HAP-1 (cell line): ENCODE results near the gene MTHFD1L.

Experiments
- DNase-seq, 2 experiments: peaks; one replicate each; pipeline ENCODE4 v3.0.0-alpha.2; 2016 to 2020; ENCODE audit warnings: low spot score in 2 of 2
- H3K27me3 ChIP-seq: fragments of 250-450 bp; sonication (Bioruptor Pico); 2 replicates; pipeline ENCODE4 v1.5.1; 2020; ENCODE audit warnings: low read depth, mild to moderate bottlenecking, moderate library complexity
- H3K36me3 ChIP-seq: fragments of 250-450 bp; sonication (Bioruptor Pico); replicated peaks from 2 replicates; pipeline ENCODE4 v1.5.1; 2020; ENCODE audit warnings: mild to moderate bottlenecking
- H3K4me1 ChIP-seq: fragments of 250-450 bp; sonication (Bioruptor Pico); 2 replicates; pipeline ENCODE4 v1.5.1; 2020; ENCODE audit warnings: mild to moderate bottlenecking
- H3K4me3 ChIP-seq: fragments of 250-450 bp; sonication (Bioruptor Pico); 2 replicates; pipeline ENCODE4 v1.5.1; 2020; ENCODE audit warnings: mild to moderate bottlenecking, moderate library complexity
- H3K9me3 ChIP-seq: fragments of 250-450 bp; sonication (Bioruptor Pico); 2 replicates; pipeline ENCODE4 v1.5.1; 2020; ENCODE audit warnings: mild to moderate bottlenecking, moderate library complexity
- in situ Hi-C: fragments of 300-500 bp; cut with MboI; formaldehyde crosslinking; loops from 3 replicates; pipeline ENCODE4 v1.14.3; 2020; ENCODE audit warnings: low sequenced_read_pairs, inconsistent platforms, mixed read lengths

Gene MTHFD1L

DNA sequence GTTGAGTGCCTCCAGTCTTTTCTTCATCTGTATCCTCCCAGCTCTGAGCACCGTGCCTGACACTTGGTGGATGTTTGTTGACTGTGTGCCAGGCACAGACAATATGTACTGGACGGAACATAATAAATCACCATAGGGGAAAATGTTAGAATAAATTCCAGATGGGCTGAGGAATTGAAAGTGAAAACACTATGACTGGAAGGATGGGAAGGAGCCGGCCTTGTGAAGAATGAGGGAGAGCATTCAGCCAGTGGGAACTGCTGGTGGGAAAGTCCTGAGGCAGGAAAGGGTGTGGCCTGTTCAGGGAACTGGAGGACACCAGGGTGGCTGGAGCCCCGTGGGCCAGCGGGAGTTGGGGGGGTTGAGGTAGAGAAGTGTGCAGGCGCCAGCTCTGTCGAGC, 75.4 kb downstream of the MTHFD1L start:
- H3K36me3 ChIP-seq, result peaks cover 58% of the 10 kb centered on the region
- no peaks in the 10 kb centered on the region for H3K9me3 ChIP-seq
- in situ Hi-C loops, result no loop called here
- H3K27me3 ChIP-seq, result no peaks in the 10 kb centered on the region
- H3K4me3 ChIP-seq, result no peak overlapping the region
- DNase-seq, result no peak
- no peaks in the 10 kb centered on the region for H3K4me1 ChIP-seq

DNA sequence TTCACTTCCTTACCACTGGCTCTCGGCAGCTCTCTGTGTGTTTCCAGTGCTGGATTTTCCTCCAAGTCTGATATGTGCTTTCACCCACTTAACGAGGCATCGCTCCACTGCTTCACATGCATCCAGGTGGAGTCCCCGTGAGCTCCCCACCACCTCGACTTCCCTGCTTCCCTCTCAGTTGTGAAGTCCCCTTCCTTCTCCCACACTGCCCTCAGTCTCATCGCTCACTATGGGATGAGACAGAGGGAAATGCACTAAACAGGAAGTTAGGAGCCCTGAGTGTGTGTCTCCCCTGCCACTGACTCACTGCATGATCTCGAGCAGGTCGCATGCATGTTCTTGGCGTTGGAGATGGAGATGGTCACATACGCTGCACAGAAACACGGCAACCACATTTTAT, 84.0 kb downstream of the MTHFD1L start:
- no peaks in the 10 kb centered on the region for H3K27me3 ChIP-seq
- H3K36me3 ChIP-seq, result peaks cover 59% of the 10 kb centered on the region
- no peaks in the 10 kb centered on the region for H3K9me3 ChIP-seq
- in situ Hi-C loops, result no loop called here
- H3K4me1 ChIP-seq, result no peaks in the 10 kb centered on the region
- no peak overlapping the region for H3K4me3 ChIP-seq
- no peak for DNase-seq

DNA sequence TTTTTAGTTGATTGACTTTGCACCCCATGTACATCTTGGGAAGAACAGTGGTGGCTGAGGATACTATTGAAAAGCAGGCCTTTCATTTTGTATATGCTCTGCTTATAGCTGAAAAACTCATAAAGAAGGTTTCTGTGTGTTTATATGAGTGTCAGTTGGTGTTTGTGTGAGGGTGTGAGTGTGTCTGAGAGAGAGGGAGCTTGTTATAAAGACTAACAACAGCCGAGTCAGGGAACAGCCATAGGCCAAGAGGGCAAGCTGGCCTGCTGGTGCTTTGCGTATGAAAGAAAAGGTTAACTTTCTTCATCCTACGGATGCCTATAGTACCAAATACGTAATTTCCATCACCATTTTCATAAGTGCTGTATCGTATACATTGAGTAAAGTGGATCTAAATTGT, 88.3 kb downstream of the MTHFD1L start:
- Histone ChIP-seq H3K4me1 (no peaks in the 10 kb centered on the region), H3K4me3 (no peak overlapping the region), H3K36me3 (peaks cover 49% of the 10 kb centered on the region), H3K27me3 (no peaks in the 10 kb centered on the region), H3K9me3 (no peaks in the 10 kb centered on the region)
- in situ Hi-C loops, result no loop called here
- no peak for DNase-seq

DNA sequence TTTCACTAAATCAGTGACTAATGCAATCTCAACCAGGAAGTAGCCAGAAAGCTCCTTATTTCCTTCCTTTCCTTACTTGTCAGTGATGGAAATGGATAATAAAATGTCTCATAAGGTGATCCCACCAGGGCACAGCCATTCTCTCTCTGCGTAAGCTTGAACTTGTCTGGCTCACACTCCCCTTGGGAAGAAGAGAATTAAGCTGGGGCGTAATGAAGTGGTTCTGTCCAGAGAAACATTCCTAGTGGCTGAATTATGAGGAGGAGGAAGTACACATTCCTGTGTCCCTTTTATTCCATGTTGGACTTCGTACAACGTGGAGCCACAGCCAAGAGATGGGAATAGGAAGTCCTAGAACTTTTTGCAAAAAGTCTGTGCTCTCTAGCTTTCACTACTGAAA, 93.7 kb downstream of the MTHFD1L start:
- DNase-seq, result no peak

DNA sequence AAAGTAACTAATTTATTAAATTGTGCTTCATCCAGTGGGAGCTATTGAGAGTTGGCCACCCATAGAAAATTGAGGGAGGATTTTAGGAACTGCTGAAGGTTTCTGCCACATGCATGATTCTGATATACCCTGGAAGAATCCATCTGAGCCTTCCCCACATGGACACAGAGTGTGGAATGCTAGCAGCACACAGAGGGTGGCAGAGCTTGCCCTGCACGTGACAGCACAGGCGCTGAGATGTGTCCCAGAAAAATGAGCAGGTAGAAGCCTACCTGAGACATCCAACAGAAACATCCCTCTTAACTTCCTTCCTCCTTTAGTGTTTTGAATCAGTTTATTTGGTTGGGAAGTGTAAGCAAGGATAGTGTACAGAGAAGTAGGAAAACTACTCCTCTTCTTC, 96.9 kb downstream of the MTHFD1L start:
- DNase-seq, result no peak
- H3K4me1 ChIP-seq, result no peaks in the 10 kb centered on the region
- peaks cover 38% of the 10 kb centered on the region for H3K36me3 ChIP-seq
- no peaks in the 10 kb centered on the region for H3K9me3 ChIP-seq
- no peak overlapping the region for H3K4me3 ChIP-seq
- H3K27me3 ChIP-seq, result no peaks in the 10 kb centered on the region
- in situ Hi-C loops, result no loop called here

More for the DNA sequence above, 93.7 kb downstream of the MTHFD1L start:
- Histone ChIP-seq H3K27me3 (no peaks in the 10 kb centered on the region), H3K4me1 (no peaks in the 10 kb centered on the region), H3K36me3 (peaks cover 30% of the 10 kb centered on the region), H3K4me3 (no peak overlapping the region), H3K9me3 (no peaks in the 10 kb centered on the region)
- in situ Hi-C loops, result no loop called here

DNA sequence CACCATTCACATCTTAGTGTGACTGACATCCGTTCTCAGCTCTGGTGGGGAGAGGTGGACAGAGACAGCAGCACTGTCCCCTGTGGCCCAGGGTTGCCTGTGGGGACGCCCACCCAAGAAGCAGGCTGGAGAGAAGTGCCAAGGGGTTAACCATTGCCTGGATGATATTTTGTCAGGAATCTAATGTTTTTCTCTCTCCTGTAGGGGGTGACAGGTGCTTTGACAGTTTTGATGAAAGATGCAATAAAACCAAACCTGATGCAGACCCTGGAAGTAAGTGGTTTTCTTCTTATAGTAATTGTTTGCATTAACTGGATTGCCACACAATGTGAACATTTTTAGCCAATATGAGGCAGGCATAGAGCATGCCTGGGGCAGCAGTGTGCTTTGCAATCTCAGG, 99.3 kb downstream of the MTHFD1L start:
- H3K4me1 ChIP-seq, result no peaks in the 10 kb centered on the region
- in situ Hi-C loops, result no loop called here
- no peak overlapping the region for H3K4me3 ChIP-seq
- H3K9me3 ChIP-seq, result no peaks in the 10 kb centered on the region
- no peaks in the 10 kb centered on the region for H3K27me3 ChIP-seq
- peaks cover 44% of the 10 kb centered on the region for H3K36me3 ChIP-seq
- DNase-seq, result no peak

DNA sequence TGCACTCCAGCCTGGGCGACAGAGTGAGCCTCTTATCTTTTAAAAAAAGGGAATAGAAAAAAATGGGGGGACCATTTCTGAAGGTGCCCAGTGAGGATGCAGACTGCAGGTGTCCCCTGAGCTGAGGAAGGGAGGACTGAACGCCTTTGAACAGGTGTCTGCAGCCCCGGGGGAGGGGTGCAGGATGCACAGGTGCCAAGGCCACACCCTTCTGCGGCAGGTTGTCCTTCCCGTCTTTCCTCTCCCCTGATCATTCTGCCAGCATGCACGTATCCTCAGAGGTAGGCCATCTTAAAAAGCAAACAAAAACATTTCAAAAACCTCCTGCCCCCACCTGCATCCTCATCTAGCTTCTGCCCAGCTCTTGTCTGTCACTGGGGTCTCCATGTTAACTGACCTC, 101.3 kb downstream of the MTHFD1L start:
- in situ Hi-C loops, result no loop called here
- Histone ChIP-seq H3K27me3 (no peaks in the 10 kb centered on the region), H3K4me1 (no peaks in the 10 kb centered on the region), H3K9me3 (no peaks in the 10 kb centered on the region), H3K4me3 (no peak overlapping the region), H3K36me3 (peaks cover 38% of the 10 kb centered on the region)
- no peak for DNase-seq

DNA sequence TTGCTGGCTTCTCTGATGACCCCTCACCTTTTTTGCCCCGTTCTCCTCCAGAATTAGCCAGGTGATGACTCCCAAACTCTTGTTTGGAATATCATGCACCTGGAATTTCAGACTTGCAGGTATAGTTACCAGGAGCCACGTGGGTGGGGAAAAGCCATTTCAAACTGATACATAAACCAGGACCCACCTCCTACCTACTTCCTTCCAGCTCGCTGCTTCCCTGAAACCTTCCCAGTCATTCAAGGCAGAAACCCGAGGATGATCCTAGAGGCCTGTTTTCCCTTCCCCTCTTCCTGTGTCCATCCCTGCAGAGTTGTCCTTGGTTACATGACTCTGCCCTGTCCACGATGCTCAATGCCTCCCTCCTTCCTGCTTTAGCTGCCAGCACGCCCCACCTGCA, 101.9 kb downstream of the MTHFD1L start:
- in situ Hi-C loops, result no loop called here
- no peak overlapping the region for H3K4me3 ChIP-seq
- H3K36me3 ChIP-seq, result peaks cover 44% of the 10 kb centered on the region
- DNase-seq, result no peak
- no peaks in the 10 kb centered on the region for H3K4me1 ChIP-seq
- no peaks in the 10 kb centered on the region for H3K27me3 ChIP-seq
- H3K9me3 ChIP-seq, result no peaks in the 10 kb centered on the region

DNA sequence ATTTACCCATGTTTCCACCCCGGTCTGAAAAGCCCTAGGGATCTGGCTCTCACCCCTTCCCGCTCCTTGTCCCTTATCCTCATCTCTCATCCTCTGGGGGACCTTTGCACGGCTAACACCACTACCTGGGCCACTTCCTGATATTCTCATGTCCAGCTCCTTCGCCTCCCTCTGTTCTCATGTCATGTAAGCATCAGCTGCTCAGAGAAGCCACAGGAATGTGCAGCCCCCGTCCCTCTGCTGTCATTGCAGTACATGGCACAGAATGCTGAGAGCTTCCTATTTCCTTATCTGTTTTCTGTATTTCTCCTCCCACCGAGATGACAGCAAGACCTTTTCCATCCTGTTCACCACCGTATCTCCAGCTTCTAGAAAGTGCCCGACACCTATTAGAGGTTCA, 102.4 kb downstream of the MTHFD1L start:
- Histone ChIP-seq H3K36me3 (peaks cover 49% of the 10 kb centered on the region), H3K4me3 (no peak overlapping the region)
- in situ Hi-C loops, result no loop called here

DNA sequence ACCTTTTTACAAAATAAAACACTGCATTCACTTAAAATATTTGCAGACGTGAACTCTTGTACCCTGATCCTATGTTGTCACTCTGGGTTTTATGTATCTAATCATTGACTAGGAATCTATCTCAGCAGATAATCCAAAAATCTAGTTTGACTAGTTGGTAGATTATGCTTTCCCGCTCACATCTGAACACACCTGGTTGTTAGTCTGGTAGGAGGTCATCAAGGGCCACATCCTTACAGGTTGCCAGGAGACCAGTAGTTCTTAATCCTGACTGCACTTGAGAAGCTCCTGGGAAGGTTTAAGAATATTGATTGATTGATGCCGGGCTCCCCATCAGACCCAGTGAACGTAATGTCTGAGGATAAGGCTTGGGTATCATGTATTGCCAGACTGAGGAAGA, 104.4 kb downstream of the MTHFD1L start:
- Histone ChIP-seq H3K27me3 (no peaks in the 10 kb centered on the region), H3K36me3 (peaks cover 45% of the 10 kb centered on the region), H3K4me1 (no peaks in the 10 kb centered on the region), H3K9me3 (no peaks in the 10 kb centered on the region), H3K4me3 (no peak overlapping the region)
- DNase-seq, result no peak
- in situ Hi-C loops, result no loop called here

More for the DNA sequence above, 102.4 kb downstream of the MTHFD1L start:
- H3K9me3 ChIP-seq, result no peaks in the 10 kb centered on the region
- H3K4me1 ChIP-seq, result no peaks in the 10 kb centered on the region
- no peaks in the 10 kb centered on the region for H3K27me3 ChIP-seq
- no peak for DNase-seq

DNA sequence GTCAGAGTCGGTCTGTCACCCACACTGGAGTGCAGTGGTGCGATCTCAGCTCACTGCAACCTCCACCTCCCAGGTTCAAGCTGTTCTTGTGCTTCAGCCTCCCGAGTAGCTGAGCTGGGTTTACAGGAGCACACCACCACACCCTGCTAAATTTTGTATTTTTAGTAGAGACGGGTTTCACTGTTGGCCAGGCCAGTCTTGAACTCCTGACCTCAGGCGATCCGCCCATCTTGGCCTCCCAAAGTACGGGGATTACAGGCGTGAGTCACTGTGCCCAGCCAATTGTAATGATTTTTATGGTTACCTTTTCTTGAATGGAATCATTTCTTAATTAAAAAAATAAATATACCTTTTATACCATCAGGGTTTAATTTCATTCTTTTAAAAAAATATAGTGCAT, 105.7 kb downstream of the MTHFD1L start:
- DNase-seq, result no peak
- no peaks in the 10 kb centered on the region for H3K4me1 ChIP-seq
- H3K4me3 ChIP-seq, result no peak overlapping the region
- in situ Hi-C loops, result no loop called here
- peaks cover 34% of the 10 kb centered on the region for H3K36me3 ChIP-seq
- H3K27me3 ChIP-seq, result no peaks in the 10 kb centered on the region
- no peaks in the 10 kb centered on the region for H3K9me3 ChIP-seq

DNA sequence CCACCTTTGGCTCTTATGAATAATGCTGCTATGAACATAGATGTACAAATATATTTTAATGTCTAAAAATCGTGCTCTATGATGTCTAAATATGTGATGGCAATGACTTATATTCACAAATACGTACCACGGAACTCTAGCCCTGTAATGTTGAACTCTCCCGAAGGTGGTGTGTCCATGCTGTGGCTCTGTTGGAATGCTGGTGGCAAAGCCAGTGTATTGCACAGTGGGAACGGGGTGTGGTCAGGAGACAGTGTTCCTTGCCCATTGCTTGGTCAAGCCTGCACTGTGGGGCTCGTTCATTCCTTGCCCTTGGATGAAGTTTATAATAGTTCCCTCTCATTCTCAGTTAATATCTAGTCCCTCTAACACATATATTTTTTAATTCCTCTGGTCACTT, 109.6 kb downstream of the MTHFD1L start:
- Histone ChIP-seq H3K36me3 (peaks cover 26% of the 10 kb centered on the region), H3K4me1 (no peaks in the 10 kb centered on the region), H3K9me3 (no peaks in the 10 kb centered on the region), H3K4me3 (no peak overlapping the region), H3K27me3 (no peaks in the 10 kb centered on the region)
- in situ Hi-C loops, result no loop called here
- DNase-seq, result no peak

DNA sequence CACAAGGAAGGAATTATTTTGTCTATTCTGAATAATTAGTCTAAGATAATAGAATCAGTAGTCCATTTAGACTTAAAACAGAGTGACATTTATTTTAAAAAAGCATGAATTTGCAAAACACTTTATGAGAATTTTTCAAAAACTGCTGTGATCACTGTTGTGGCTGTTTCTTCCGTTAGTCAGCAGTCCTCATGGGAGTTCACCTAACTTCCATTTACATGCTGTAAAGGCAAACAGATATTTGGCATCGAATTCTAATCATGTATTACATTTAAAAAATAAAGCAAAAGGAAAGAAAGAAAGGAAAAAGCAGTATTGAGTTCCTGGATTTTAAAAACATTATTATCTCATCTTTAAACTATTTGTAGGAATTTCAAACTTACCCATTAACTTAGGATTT, 111.8 kb downstream of the MTHFD1L start:
- H3K36me3 ChIP-seq, result peaks cover 18% of the 10 kb centered on the region
- no peak for DNase-seq
- H3K9me3 ChIP-seq, result no peaks in the 10 kb centered on the region
- H3K27me3 ChIP-seq, result no peaks in the 10 kb centered on the region
- in situ Hi-C loops, result no loop called here
- no peaks in the 10 kb centered on the region for H3K4me1 ChIP-seq
- H3K4me3 ChIP-seq, result no peak overlapping the region

DNA sequence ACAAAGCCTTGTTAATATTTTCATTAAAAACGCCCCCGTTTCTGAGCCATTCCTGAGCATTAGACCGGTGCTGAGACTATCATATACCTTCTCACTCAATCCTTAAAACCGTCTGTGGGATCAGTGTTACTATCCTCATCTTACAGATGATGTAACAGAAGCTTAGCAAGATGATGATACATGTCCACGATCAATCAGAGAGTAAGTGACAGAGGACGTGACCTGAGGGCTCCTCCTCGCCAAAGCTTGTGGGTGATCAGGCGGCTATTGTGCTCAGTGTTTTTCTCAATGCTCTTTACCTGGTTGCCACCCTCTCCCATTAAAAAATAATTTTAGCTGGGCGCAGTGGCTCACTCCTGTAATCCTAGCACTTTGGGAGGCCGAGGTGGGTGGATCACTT, 113.1 kb downstream of the MTHFD1L start:
- no peak for DNase-seq
- Histone ChIP-seq H3K27me3 (no peaks in the 10 kb centered on the region), H3K9me3 (no peaks in the 10 kb centered on the region), H3K4me1 (no peaks in the 10 kb centered on the region), H3K36me3 (peaks cover 8% of the 10 kb centered on the region), H3K4me3 (no peak overlapping the region)
- in situ Hi-C loops, result no loop called here

DNA sequence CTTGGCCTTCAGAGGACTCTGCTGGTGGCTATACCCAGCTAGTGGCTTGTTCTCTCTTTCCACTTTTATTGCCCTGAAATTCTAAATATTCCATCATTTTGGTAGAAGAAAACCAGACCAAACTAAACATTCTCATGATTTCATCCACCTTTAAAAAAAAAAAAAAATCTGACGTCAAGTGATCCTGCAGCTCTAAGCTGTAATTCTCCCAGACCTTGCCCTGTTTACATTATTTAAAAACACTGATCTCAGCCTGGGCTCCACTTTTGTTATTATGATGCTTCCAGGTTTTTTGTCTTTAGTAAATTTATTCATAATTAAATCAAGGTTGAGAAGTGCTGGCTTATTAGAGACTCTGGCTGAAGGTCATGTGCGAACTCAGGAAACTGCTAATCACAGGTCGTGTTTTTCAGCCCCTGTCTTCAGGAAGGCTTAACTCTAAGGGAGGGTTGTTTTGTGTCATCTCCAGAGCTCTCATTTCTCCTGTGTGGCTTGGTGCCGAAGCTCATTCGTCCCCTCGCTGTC, 114.4 kb downstream of the MTHFD1L start:
- in situ Hi-C loops, result no loop called here
- DNase-seq, result no peak
- Histone ChIP-seq H3K9me3 (no peaks in the 10 kb centered on the region), H3K36me3 (peaks cover 5% of the 10 kb centered on the region; the same call in 1 of the 2 replicates), H3K4me1 (no peaks in the 10 kb centered on the region), H3K4me3 (no peak overlapping the region), H3K27me3 (no peaks in the 10 kb centered on the region)
